Endothelial cell of umbilical vein (primary cell): ENCODE results near the gene LDLRAD4. TPM values are rescaled to one million over a fixed set of nuclear protein-coding genes. Genes with fewer than 3 reads are reported as not detected.

Source experiments
- BruUV-seq: library from RNA; stranded (reverse); fragments of 400-500 nt; replicated peaks from 2 replicates; lab custom pipeline; 2021; lab: Mats Ljungman, UMichigan
- CTCF ChIA-PET: fragments of 300-600, 350-600 bp; sonication (Branson Sonifier 250); formaldehyde crosslinking; loops from one replicate; lab custom pipeline; 2021; ENCODE audit warnings: antibody characterized with exemption, inconsistent platforms; lab: Charles Lee
- POLR2A ChIA-PET: fragments of 300-600, 350-600 bp; sonication (Branson Sonifier 250); formaldehyde crosslinking; loops from one replicate; lab custom pipeline; 2021; ENCODE audit warnings: antibody characterized with exemption, inconsistent platforms; lab: Charles Lee
- DNase-seq: peaks from one replicate; pipeline ENCODE4 v3.0.0-alpha.2; 2011; ENCODE audit warnings: low read depth, low spot score
- FAIRE-seq: peaks from 2 replicates; lab custom pipeline; 2011; peaks lifted over from hg19 to GRCh38; lab: Jason Lieb, UNC
- H2AFZ ChIP-seq: 2 replicates; pipeline ENCODE4 v1.6.0; 2012; ENCODE audit warnings: low read depth, low read length, control low read depth, inconsistent platforms
- H3K27ac ChIP-seq: 2 replicates; pipeline ENCODE4 v1.5.1; 2011; ENCODE audit warnings: low read depth, mild to moderate bottlenecking, control low read depth, low read length, moderate library complexity; ENCODE audit not compliant: insufficient read depth
- H3K27me3 ChIP-seq, 2 experiments: 2 replicates each; pipeline versions ENCODE4 v1.6.0 to v1.6.1; 2011; ENCODE audit warnings: low read length in 2 of 2, mixed read lengths in 1 of 2; ENCODE audit not compliant: control insufficient read depth in 2 of 2, insufficient read depth in 2 of 2
- H3K36me3 ChIP-seq, 2 experiments: 2 replicates in 1 of 2; 3 replicates in 1 of 2; pipeline ENCODE4 v1.5.1; 2011; ENCODE audit warnings: low read length in 2 of 2, mild to moderate bottlenecking in 1 of 2, moderate library complexity in 1 of 2; ENCODE audit not compliant: control insufficient read depth in 2 of 2, insufficient read depth in 2 of 2; ENCODE audit errors: extremely low read depth in 1 of 2
- H3K4me1 ChIP-seq: 3 replicates; pipeline ENCODE4 v1.5.1; 2011; ENCODE audit warnings: mild to moderate bottlenecking, low read length; ENCODE audit not compliant: control insufficient read depth, insufficient read depth; ENCODE audit errors: extremely low read depth
- H3K4me2 ChIP-seq: 2 replicates; pipeline ENCODE4 v1.6.1; 2011; ENCODE audit warnings: low read length, control low read depth, mixed read lengths; ENCODE audit not compliant: insufficient read depth
- H3K4me3 ChIP-seq, 3 experiments: fragments of 200-600 bp in 1 of 3; sonication (generic), shearing (Covaris generic) in 1 of 3; replicated peaks in 1 of 3; 2 replicates each; pipeline ENCODE4 v1.5.1; 2011 to 2016; ENCODE audit warnings: control low read depth in 3 of 3, low read length in 3 of 3, mild to moderate bottlenecking in 2 of 3, inconsistent platforms in 1 of 3, low read depth in 1 of 3, moderate library complexity in 1 of 3; ENCODE audit not compliant: insufficient read depth in 1 of 3
- H3K79me2 ChIP-seq: 2 replicates; pipeline ENCODE4 v1.6.0; 2012; ENCODE audit warnings: low read length, inconsistent platforms; ENCODE audit not compliant: control insufficient read depth, insufficient read depth
- H3K9ac ChIP-seq: replicated peaks from 2 replicates; pipeline ENCODE3; 2011; ENCODE audit warnings: low read length, control low read depth; ENCODE audit not compliant: insufficient read depth; ENCODE audit errors: extremely low read depth
- H3K9me1 ChIP-seq: replicated peaks from 3 replicates; pipeline ENCODE4 v1.6.0; 2011; ENCODE audit warnings: mild to moderate bottlenecking, low read length; ENCODE audit not compliant: control insufficient read depth, insufficient read depth; ENCODE audit errors: extremely low read depth
- H3K9me3 ChIP-seq: replicated peaks from 2 replicates; pipeline ENCODE4 v1.5.1; 2012; ENCODE audit warnings: low read length, inconsistent platforms; ENCODE audit not compliant: control insufficient read depth, insufficient read depth
- H4K20me1 ChIP-seq: replicated peaks from 2 replicates; pipeline ENCODE3; 2011; ENCODE audit warnings: mild to moderate bottlenecking, low read length; ENCODE audit not compliant: control insufficient read depth, insufficient read depth; ENCODE audit errors: extremely low read depth
- CTCF ChIP-seq, 2 donors: IDR thresholded peaks; 1 replicate in 1 of 2; 2 replicates in 1 of 2; pipeline ENCODE4 v1.5.1; 2011; ENCODE audit warnings: low read length in 2 of 2, mild to moderate bottlenecking in 2 of 2, moderate library complexity in 2 of 2, control low read depth in 1 of 2, inconsistent platforms in 1 of 2, low read depth in 1 of 2; ENCODE audit not compliant: insufficient read depth in 1 of 2; ENCODE audit errors: extremely low read depth in 1 of 2
- EZH2 ChIP-seq: IDR thresholded peaks from 2 replicates; pipeline ENCODE4 v1.6.1; 2012; ENCODE audit warnings: borderline replicate concordance, low read depth, mild to moderate bottlenecking, moderate library complexity, low read length, inconsistent platforms; ENCODE audit not compliant: severe bottlenecking
- FOS ChIP-seq: IDR thresholded peaks from 2 replicates; pipeline ENCODE4 v1.6.1; 2011; ENCODE audit warnings: mild to moderate bottlenecking, low read length, moderate library complexity, borderline replicate concordance; ENCODE audit not compliant: insufficient read depth
- GATA2 ChIP-seq: IDR thresholded peaks from 2 replicates; pipeline ENCODE4 v1.7.0; 2011; ENCODE audit warnings: low read depth, mild to moderate bottlenecking, moderate library complexity, mixed read lengths, low read length; ENCODE audit not compliant: insufficient read length, insufficient read depth
- JUN ChIP-seq: IDR thresholded peaks from 2 replicates; pipeline ENCODE4 v1.6.1; 2011; ENCODE audit warnings: borderline replicate concordance, low read depth; ENCODE audit not compliant: insufficient read length, insufficient read depth
- MYC ChIP-seq: IDR thresholded peaks from one replicate; pipeline ENCODE4 v1.6.1; 2011; ENCODE audit warnings: mild to moderate bottlenecking, low read depth, low read length
- POLR2A ChIP-seq: IDR thresholded peaks from 2 replicates; pipeline ENCODE4 v1.6.1; 2012; ENCODE audit warnings: low read depth, mild to moderate bottlenecking, control low read depth, low read length
- POLR2AphosphoS5 ChIP-seq: IDR thresholded peaks from 2 replicates; pipeline ENCODE4 v1.6.1; 2012; ENCODE audit warnings: low read depth, mild to moderate bottlenecking, control low read depth, low read length, moderate library complexity; ENCODE audit not compliant: insufficient read depth
- dilution Hi-C: fragments of 300-500 bp; cut with MboI; formaldehyde crosslinking; loops from one replicate; pipeline ENCODE4 v1.15.0; 2019; ENCODE audit warnings: low sequenced_read_pairs; ENCODE audit not compliant: extremely low pct_ligation_motif_present
- intact Hi-C: fragments of 100-400 bp; cut with micrococcal nuclease; formaldehyde crosslinking; loops from one replicate; pipeline ENCODE4 v1.10.0; 2022
- polyA plus RNA-seq, 4 experiments: library from polyadenylated mRNA; depleted of rRNA in 3 of 4; stranded (reverse) in 3 of 4; unstranded in 1 of 4; fragments of >200 nt; gene quantifications; 2 replicates each; pipeline versions ENCODE4 v1.2.1 to v1.2.3, GENCODE V29; 2011 to 2012; ENCODE audit warnings: missing spikeins in 1 of 4
- total RNA-seq: library from RNA; stranded (reverse); gene quantifications from 2 replicates; pipeline ENCODE4 v1.2.3, GENCODE V29; 2021
- TF ChIP-seq, protein P1 (sequence below): IDR thresholded peaks from 2 replicates; pipeline ENCODE4 v1.6.1; 2011; ENCODE audit not compliant: insufficient read depth, insufficient read length

LDLRAD4 gene
- total and polyA plus RNA-seq, 2 donors (not counting 3 experiments of a cell fraction or from before 2014, with no cell fraction given) = 5.2 to 6.5 TPM

GRCh38 chr18:13409997-13410396 is 191.4 kb downstream of the LDLRAD4 start:
- Histone ChIP-seq H3K4me1 (no peaks in the 10 kb centered on the region), H3K27ac (no peak overlapping the region), H3K9ac (no peak overlapping the region), H3K27me3 (no peaks in the 10 kb centered on the region), H3K79me2 (no peaks in the 10 kb centered on the region), H3K4me2 (no peak overlapping the region), H4K20me1 (no peaks in the 10 kb centered on the region), H2AFZ (no peak overlapping the region), H3K9me3 (no peaks in the 10 kb centered on the region), H3K4me3 (no peak overlapping the region), H3K36me3 (no peaks in the 10 kb centered on the region), H3K9me1 (no peaks in the 10 kb centered on the region)
- dilution Hi-C loops = no loop called here
- FAIRE-seq = no peak
- ChIA-PET POLR2A (no interaction called here), CTCF (interaction anchor here (1.1 to 1.9 kb wide), 2 partner anchors 20 to 33 kb away, joined by 3 to 5 read pairs; no protein-coding TSS in a partner anchor)
- no TSS peak for BruUV-seq
- DNase-seq = no peak
- intact Hi-C loops = no loop called here
- no peak for TF ChIP-seq POLR2AphosphoS5
- no peak for TF ChIP-seq CTCF (IDR thresholded peaks at IDR 0.05; ENCODE audit: extremely low read depth in 1 of 2, insufficient read depth in 1 of 2, low read depth in 1 of 2, low read length in 2 of 2)

GRCh38 chr18:13410471-13410870 is 191.9 kb downstream of the LDLRAD4 start:
- Histone ChIP-seq H3K9me1 (no peaks in the 10 kb centered on the region), H3K9ac (no peak overlapping the region), H2AFZ (no peak overlapping the region), H3K4me2 (no peak overlapping the region), H4K20me1 (no peaks in the 10 kb centered on the region), H3K27me3 (no peaks in the 10 kb centered on the region), H3K79me2 (no peaks in the 10 kb centered on the region), H3K4me3 (no peak overlapping the region), H3K4me1 (no peaks in the 10 kb centered on the region), H3K9me3 (no peaks in the 10 kb centered on the region), H3K27ac (no peak overlapping the region), H3K36me3 (no peaks in the 10 kb centered on the region)
- TF ChIP-seq EZH2 (no peak), CTCF (IDR thresholded peaks at IDR 0.05; ENCODE audit: extremely low read depth in 1 of 2, insufficient read depth in 1 of 2, low read depth in 1 of 2, low read length in 2 of 2) (no peak), JUN (no peak), FOS (no peak), POLR2AphosphoS5 (no peak), POLR2A (no peak), MYC (no peak), GATA2 (no peak)
- TF ChIP-seq, protein P1, sequence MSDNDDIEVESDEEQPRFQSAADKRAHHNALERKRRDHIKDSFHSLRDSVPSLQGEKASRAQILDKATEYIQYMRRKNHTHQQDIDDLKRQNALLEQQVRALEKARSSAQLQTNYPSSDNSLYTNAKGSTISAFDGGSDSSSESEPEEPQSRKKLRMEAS = no peak
- ChIA-PET POLR2A (no interaction called here), CTCF (interaction anchor here (1.1 kb wide), 1 partner anchor 32 kb away, joined by 3 read pairs; no protein-coding TSS in a partner anchor)
- no peak for DNase-seq
- intact Hi-C loops (no loop called here), dilution Hi-C loops (no loop called here)
- no TSS peak for BruUV-seq
- FAIRE-seq = no peak
